WERI-Rb-1 (cell line): ENCODE data around the gene EME1.
"Not testable (repeated sequence)": the region's sequence is repeated elsewhere in the genome, so short reads cannot be mapped to it uniquely, and the experiment has no call there.

ENCODE experiments used
- DNase-seq: peaks from one replicate; pipeline ENCODE4 v3.0.0-alpha.2; 2020
- H3K27ac ChIP-seq: fragments of 250-450 bp; sonication (Bioruptor Pico); 2 replicates; pipeline ENCODE4 v1.5.1; 2020; ENCODE audit warnings: mild to moderate bottlenecking, moderate library complexity
- H3K27me3 ChIP-seq: fragments of 250-450 bp; sonication (Bioruptor Pico); 2 replicates; pipeline ENCODE4 v1.5.1; 2021; ENCODE audit warnings: mild to moderate bottlenecking, low read depth, moderate library complexity; ENCODE audit not compliant: insufficient read depth, severe bottlenecking
- H3K36me3 ChIP-seq: fragments of 250-450 bp; sonication (Bioruptor Pico); 2 replicates; pipeline ENCODE4 v1.5.1; 2020; ENCODE audit warnings: mild to moderate bottlenecking, moderate library complexity
- H3K4me3 ChIP-seq: 2 replicates; pipeline ENCODE4 v1.5.1; 2011; ENCODE audit warnings: low read depth, mild to moderate bottlenecking, control low read depth, low read length
- H3K9me3 ChIP-seq: fragments of 250-450 bp; sonication (Bioruptor Pico); 2 replicates; pipeline ENCODE4 v1.5.1; 2021; ENCODE audit warnings: mild to moderate bottlenecking, moderate library complexity; ENCODE audit not compliant: severe bottlenecking
- TF ChIP-seq, protein P1 (sequence below): IDR thresholded peaks from 2 replicates; pipeline ENCODE4 v1.5.1; 2011; ENCODE audit warnings: low read depth, mild to moderate bottlenecking, control low read depth, inconsistent platforms, low read length

Gene EME1

DNA sequence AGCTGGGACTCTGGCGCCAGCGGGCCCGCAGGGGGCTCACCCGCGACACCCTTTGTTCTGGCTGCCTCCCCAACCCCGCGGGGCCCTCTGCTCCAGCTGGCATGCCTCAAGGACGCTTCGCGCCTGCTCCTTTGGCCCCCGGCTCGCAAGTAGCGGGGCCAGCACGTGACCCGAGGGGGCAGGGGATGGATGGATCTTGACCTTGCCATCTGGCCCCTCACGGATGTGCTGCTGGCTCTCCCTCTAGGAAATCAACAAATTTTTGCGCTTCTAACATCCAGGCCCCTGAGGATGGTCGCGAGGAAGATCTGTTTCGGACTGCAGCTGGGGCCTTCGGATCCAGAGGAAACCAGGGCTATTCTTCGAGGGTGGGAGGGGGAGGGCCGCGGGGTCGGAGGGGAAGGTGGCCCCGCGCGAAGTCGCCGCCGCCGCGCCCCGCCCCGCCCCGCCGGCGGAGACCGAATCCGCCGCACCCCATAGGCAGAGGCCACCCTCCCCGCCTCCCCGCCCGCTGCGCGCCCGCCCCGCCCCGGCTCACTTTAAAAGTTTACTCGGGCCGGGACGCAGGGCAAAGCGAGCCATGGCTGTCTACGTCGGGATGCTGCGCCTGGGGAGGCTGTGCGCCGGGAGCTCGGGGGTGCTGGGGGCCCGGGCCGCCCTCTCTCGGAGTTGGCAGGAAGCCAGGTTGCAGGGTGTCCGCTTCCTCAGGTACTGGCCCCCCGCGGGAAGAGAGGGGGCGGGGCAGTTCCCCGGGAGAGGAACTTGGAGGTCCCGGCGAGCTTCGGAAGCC lies 52.8 kb downstream of the EME1 start, which contains the start of gene ACSF2:
TSS of gene ACSF2 (plus strand) at position 537 of the 790 bp plus-strand sequence. CDS start at position 581, 44 bp downstream.
- no peaks in the 10 kb centered on the region for H3K27me3 ChIP-seq
- no peaks in the 10 kb centered on the region; the same call in 1 of the 2 replicates for H3K36me3 ChIP-seq
- H3K9me3 ChIP-seq = no peaks in the 10 kb centered on the region
- H3K4me3 ChIP-seq = peak within 1 kb of the TSS; percentile 57
- TF ChIP-seq, protein P1, sequence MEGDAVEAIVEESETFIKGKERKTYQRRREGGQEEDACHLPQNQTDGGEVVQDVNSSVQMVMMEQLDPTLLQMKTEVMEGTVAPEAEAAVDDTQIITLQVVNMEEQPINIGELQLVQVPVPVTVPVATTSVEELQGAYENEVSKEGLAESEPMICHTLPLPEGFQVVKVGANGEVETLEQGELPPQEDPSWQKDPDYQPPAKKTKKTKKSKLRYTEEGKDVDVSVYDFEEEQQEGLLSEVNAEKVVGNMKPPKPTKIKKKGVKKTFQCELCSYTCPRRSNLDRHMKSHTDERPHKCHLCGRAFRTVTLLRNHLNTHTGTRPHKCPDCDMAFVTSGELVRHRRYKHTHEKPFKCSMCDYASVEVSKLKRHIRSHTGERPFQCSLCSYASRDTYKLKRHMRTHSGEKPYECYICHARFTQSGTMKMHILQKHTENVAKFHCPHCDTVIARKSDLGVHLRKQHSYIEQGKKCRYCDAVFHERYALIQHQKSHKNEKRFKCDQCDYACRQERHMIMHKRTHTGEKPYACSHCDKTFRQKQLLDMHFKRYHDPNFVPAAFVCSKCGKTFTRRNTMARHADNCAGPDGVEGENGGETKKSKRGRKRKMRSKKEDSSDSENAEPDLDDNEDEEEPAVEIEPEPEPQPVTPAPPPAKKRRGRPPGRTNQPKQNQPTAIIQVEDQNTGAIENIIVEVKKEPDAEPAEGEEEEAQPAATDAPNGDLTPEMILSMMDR = no peak
- peak; percentile 66 for DNase-seq
- H3K27ac ChIP-seq = peak within 1 kb of the TSS; percentile 77

DNA sequence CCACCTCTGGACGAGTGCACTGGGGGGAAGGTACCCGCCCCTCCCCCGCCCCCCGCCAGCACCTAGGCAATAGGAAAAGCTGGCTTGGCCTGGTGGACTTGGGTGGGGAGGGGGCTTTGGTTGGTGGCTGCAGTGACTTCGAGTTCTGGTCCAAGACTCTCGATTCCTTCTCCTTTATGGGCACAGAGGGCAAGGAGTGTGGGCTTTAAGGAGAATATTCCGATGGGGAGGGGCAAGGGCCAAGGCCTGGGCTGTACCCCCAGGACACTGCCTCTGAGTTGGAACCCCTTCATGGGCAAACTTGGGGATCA lies 53.4 kb downstream of the EME1 start:
- DNase-seq = no peak
- Histone ChIP-seq H3K27ac (peak overlapping the region; percentile 52), H3K27me3 (no peaks in the 10 kb centered on the region), H3K4me3 (peak overlapping the region; percentile 57), H3K36me3 (no peaks in the 10 kb centered on the region; the same call in 1 of the 2 replicates), H3K9me3 (no peaks in the 10 kb centered on the region)
- TF ChIP-seq, protein P1 = no peak

DNA sequence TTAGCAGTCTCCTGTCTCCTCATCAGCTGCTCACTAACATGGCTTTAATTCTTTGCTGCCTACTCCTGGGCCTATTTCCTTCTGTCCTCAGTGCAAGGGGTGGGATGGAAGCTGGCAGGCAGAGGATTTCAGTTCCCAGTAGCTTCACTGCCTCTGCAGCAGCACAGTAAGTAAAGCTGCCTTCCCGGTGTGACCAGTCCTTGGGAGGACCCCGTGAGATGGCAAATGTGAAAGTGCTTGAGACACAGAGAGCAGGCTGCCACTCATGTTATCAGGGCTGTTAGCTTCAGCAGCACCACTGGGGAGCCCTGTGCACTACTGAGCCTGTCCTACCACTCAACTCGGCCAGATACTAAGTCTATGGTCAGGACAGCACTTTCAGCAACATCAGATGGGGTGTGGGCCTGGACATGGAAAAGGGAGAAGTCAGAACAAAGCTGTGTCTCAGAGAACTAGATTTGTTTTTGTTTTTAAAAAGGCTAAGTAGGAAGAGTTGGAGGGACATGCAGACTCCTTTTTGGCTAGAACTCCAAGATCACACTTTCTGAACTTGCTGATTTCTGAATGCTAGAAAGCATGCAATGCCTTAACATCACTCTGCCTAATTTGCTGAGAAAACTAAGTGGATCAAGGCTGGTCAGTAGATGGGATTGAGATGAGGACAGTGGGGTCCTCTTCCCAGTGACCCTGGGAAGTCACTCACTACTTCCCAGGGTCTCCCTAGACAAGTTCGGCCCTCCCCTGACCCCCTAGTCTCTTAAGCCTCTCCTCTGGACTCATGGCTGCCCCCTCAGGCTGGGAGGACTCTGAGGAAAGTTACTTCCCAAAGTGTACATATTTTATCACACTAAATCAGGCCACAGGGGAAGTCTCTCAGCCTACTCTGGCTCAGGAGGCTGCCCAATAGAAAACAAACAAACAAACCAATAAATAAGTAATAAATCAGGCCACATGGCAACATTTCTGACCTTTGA lies 54.1 kb downstream of the EME1 start:
- DNase-seq = peak; percentile 68
- Histone ChIP-seq H3K36me3 (no peaks in the 10 kb centered on the region; the same call in 1 of the 2 replicates), H3K9me3 (no peaks in the 10 kb centered on the region), H3K4me3 (peak overlapping the region; percentile 57), H3K27me3 (no peaks in the 10 kb centered on the region), H3K27ac (peak overlapping the region; percentile 52)
- TF ChIP-seq, protein P1 = peak; percentile 51

DNA sequence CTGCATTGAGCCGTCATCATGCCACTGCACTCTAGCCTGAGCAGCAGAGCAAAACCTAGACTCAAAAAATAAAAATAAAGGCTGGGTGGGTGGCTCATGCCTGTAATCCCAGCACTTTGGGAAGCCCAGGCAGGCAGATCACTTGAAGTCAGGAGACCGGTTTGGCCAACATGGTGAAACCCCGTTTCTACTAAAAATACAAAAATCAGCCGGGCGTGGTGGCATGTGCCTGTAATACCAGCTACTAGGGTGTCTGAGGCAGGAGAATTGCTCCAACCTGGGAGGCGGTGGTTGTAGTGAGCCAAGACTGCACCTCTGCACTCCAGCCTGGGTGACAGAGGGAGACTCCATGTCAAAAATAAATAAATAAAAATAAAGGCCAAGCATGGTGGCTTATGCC lies 55.1 kb downstream of the EME1 start:
- not testable (repeated sequence) for DNase-seq, H3K9me3 ChIP-seq, H3K27me3 ChIP-seq, H3K36me3 ChIP-seq, H3K4me3 ChIP-seq, H3K27ac ChIP-seq

DNA sequence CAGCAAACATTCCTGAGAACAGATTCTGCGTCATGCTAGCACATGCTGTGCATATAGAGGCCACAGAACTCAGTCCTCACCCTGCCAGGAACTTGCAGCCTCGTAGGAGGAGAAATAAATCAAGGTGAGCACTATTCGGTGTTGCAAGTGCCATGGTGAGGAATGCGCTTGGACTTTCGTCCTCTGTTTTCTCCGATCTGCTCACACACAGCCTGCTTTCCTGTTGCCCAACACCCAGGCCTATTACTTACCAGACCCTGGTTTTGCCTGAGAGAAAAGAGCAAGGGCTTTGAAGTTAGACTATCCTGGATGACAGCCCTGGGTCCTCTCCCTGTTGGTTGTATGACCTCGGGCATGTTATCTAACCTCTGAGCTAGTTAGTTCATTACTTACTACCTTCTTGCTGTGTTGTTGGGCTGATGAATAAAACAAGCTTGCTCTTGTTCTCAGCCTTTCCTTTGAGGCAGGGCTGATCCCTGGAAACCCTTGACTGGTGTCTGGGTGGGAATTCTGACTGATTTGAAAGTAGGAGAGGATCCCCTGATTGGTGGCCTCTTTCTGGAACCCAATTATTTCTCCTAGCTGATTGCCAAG lies 55.9 kb downstream of the EME1 start:
- no peak overlapping the region for H3K27ac ChIP-seq
- H3K4me3 ChIP-seq = no peak overlapping the region
- TF ChIP-seq, protein P1 = no peak
- no peaks in the 10 kb centered on the region for H3K9me3 ChIP-seq
- no peaks in the 10 kb centered on the region for H3K27me3 ChIP-seq
- no peaks in the 10 kb centered on the region; the same call in 1 of the 2 replicates for H3K36me3 ChIP-seq
- no peak for DNase-seq
